Measurements from ENCODE around the gene ETV1. TPM values are rescaled to one million over a fixed set of nuclear protein-coding genes. Genes with fewer than 3 reads are reported as not detected.

ETV1 gene
- total and polyA plus RNA-seq, 4 donors: 1.2 to 4.3 (median 3.6) TPM

- Histone ChIP-seq H3K27me3 (ENCODE audit: control insufficient read depth in 4 of 4, insufficient read depth in 4 of 4, low read length in 3 of 4) (no peaks in the 10 kb centered on the region), H3K4me3 (ENCODE audit: low read depth in 1 of 3, low read length in 3 of 3) (no peak overlapping the region), H3K4me1 (ENCODE audit: control insufficient read depth in 4 of 4, insufficient read depth in 4 of 4, low read length in 3 of 4) (peaks cover 0 to 3% (median 1%) of the 10 kb centered on the region in 4 donors), H3K36me3 (ENCODE audit: control insufficient read depth in 4 of 4, insufficient read depth in 3 of 4, low read depth in 1 of 4, low read length in 3 of 4) (no peaks in the 10 kb centered on the region), H3K27ac (ENCODE audit: low read depth in 1 of 2, low read length in 2 of 2) (no peak overlapping the region), H3K9ac (ENCODE audit: low read depth in 1 of 2, low read length in 2 of 2) (no peak overlapping the region), H3K9me3 (ENCODE audit: control insufficient read depth in 4 of 4, low read length in 3 of 4) (no peaks in the 10 kb centered on the region)
- no peak for DNase-seq (ENCODE audit: low spot score)
- TF ChIP-seq HNF4A (conservative IDR thresholded peaks at IDR 0.05) (no peak), RXRA (IDR thresholded peaks at IDR 0.05) (no peak), SP1 (IDR thresholded peaks at IDR 0.05) (no peak), ATF3 (IDR thresholded peaks at IDR 0.05) (no peak), FOXA1 (IDR thresholded peaks at IDR 0.05) (no peak), MAX (IDR thresholded peaks at IDR 0.05) (no peak), EGR1 (IDR thresholded peaks at IDR 0.05; ENCODE audit: low read depth in 2 of 2) (no peak), FOXA2 (IDR thresholded peaks at IDR 0.05) (no peak), NR2F2 (IDR thresholded peaks at IDR 0.05) (no peak), HNF4G (IDR thresholded peaks at IDR 0.05) (no peak), RAD21 (IDR thresholded peaks at IDR 0.05) (no peak), GABPA (IDR thresholded peaks at IDR 0.05 in 1 of 2, conservative IDR thresholded peaks at IDR 0.05 in 1 of 2) (no peak), YY1 (IDR thresholded peaks at IDR 0.05) (no peak), CTCF (IDR thresholded peaks at IDR 0.05; ENCODE audit: low read depth, low read length, missing input control) (no peak), ZBTB33 (IDR thresholded peaks at IDR 0.05) (no peak), JUND (IDR thresholded peaks at IDR 0.05) (no peak), TAF1 (conservative IDR thresholded peaks at IDR 0.05) (no peak)
- 34% methylated on average over 6 of the region's 6 CpGs for WGBS
Measured at GRCh38 chr7:13898957-13899670, 90.4 kb downstream of the ETV1 start.

- 78% methylated on average over 2 of the region's 2 CpGs for WGBS
- Histone ChIP-seq H3K9ac (ENCODE audit: low read depth in 1 of 2, low read length in 2 of 2) (no peak overlapping the region), H3K36me3 (ENCODE audit: control insufficient read depth in 4 of 4, insufficient read depth in 3 of 4, low read depth in 1 of 4, low read length in 3 of 4) (no peaks in the 10 kb centered on the region), H3K27me3 (ENCODE audit: control insufficient read depth in 4 of 4, insufficient read depth in 4 of 4, low read length in 3 of 4) (no peaks in the 10 kb centered on the region), H3K27ac (ENCODE audit: low read depth in 1 of 2, low read length in 2 of 2) (no peak overlapping the region), H3K4me3 (ENCODE audit: low read depth in 1 of 3, low read length in 3 of 3) (no peak overlapping the region), H3K4me1 (ENCODE audit: control insufficient read depth in 4 of 4, insufficient read depth in 4 of 4, low read length in 3 of 4) (peaks cover 0 to 3% (median 1%) of the 10 kb centered on the region in 4 donors), H3K9me3 (ENCODE audit: control insufficient read depth in 4 of 4, low read length in 3 of 4) (no peaks in the 10 kb centered on the region)
- DNase-seq (ENCODE audit: low spot score): no peak
- no peak for TF ChIP-seq ATF3 (IDR thresholded peaks at IDR 0.05)
Measured at GRCh38 chr7:13897819-13898218, 91.6 kb downstream of the ETV1 start.

Measured in liver (tissue), 9 donors.